Measurements from ENCODE around the gene TRAPPC3L.
A peak's percentile ranks its signal among the peaks of the same experiment; 100 is the strongest.

The TRAPPC3L gene

DNA sequence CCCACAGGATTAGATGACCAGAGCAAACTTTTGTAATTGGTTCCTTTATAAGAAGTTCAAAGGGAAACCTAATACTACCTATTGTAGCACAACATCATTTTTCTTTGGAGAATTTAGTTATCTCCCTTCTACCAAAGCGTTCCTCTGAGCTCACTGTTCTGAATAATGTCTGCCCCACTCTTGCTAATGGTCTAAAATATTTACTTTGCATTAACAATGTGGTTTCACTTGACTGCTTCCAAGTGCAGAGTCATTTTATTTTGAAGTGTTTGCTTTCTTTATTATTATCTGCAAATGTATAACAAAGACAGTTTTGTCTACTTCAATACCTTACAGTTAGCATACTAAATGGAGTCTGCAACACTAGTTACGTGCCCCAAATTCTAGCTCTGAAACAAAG is 15.0 kb downstream of the TRAPPC3L start:
- no peak for DNase-seq (ENCODE audit: low spot score)
- ATAC-seq (ENCODE audit: low read depth) = no peak
- TF ChIP-seq, protein P1, sequence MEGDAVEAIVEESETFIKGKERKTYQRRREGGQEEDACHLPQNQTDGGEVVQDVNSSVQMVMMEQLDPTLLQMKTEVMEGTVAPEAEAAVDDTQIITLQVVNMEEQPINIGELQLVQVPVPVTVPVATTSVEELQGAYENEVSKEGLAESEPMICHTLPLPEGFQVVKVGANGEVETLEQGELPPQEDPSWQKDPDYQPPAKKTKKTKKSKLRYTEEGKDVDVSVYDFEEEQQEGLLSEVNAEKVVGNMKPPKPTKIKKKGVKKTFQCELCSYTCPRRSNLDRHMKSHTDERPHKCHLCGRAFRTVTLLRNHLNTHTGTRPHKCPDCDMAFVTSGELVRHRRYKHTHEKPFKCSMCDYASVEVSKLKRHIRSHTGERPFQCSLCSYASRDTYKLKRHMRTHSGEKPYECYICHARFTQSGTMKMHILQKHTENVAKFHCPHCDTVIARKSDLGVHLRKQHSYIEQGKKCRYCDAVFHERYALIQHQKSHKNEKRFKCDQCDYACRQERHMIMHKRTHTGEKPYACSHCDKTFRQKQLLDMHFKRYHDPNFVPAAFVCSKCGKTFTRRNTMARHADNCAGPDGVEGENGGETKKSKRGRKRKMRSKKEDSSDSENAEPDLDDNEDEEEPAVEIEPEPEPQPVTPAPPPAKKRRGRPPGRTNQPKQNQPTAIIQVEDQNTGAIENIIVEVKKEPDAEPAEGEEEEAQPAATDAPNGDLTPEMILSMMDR (IDR thresholded peaks at IDR 0.05; ENCODE audit: poor library complexity, severe bottlenecking) = no peak

DNA sequence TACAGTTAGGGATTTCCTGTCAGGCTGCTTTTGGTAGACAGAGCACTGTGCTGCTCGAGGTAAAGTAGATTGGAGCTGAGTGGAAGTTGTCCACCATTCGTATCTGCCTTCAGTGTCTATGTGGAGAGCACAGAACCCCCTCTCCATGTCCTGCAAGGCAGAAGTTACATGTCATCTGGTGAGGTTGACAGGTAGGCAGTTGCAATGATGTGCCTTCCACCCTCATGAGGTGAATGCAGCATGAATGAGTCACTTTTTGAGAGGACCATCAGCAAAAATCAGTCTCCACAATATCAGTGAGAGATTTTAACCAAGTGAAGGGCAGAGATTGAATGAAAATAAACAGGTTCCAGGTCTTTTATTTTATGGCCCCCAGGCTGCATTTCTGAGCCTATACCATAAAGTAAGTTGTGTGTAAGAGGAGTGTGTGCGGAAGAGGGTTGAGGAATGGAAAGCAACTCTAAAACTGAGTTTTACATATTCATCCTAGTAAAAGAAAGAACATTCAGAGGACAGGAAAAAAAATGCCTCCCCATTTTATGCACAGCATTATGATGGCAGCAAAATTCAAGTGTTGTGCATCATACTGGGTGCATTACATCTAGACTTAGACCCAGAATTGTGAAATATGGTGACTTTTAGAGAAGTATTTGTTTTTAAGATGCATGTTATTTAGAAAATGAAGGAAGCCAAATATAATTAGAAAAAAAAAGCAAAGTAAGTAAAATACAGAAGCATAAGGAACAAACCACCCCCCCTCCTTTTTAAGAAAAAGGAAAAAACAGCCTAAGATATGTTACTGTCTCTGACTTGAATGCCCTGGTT is 15.8 kb downstream of the TRAPPC3L start:
- ATAC-seq (ENCODE audit: low read depth) (peak; percentile 23; the same call in 1 of the 3 replicates), DNase-seq (ENCODE audit: low spot score) (no peak)
- peaks cover 5% of the 10 kb centered on the region for H3K4me1 ChIP-seq (ENCODE audit: insufficient read depth, poor library complexity, severe bottlenecking)
- no peak overlapping the region for H3K27ac ChIP-seq (ENCODE audit: poor library complexity, severe bottlenecking)
- TF ChIP-seq, protein P1 (IDR thresholded peaks at IDR 0.05; ENCODE audit: poor library complexity, severe bottlenecking) = no peak
- no peaks in the 10 kb centered on the region for H3K9me3 ChIP-seq (ENCODE audit: severe bottlenecking)
- no peaks in the 10 kb centered on the region for H3K36me3 ChIP-seq (ENCODE audit: low read depth)
- H3K4me3 ChIP-seq (ENCODE audit: severe bottlenecking) = no peak overlapping the region
- H3K27me3 ChIP-seq (ENCODE audit: insufficient read depth, poor library complexity, severe bottlenecking) = no peaks in the 10 kb centered on the region

More for the DNA sequence above, 15.0 kb downstream of the TRAPPC3L start:
- Histone ChIP-seq H3K4me3 (ENCODE audit: severe bottlenecking) (no peak overlapping the region), H3K9me3 (ENCODE audit: severe bottlenecking) (no peaks in the 10 kb centered on the region), H3K27ac (ENCODE audit: poor library complexity, severe bottlenecking) (no peak overlapping the region), H3K4me1 (ENCODE audit: insufficient read depth, poor library complexity, severe bottlenecking) (peaks cover 13% of the 10 kb centered on the region), H3K27me3 (ENCODE audit: insufficient read depth, poor library complexity, severe bottlenecking) (no peaks in the 10 kb centered on the region), H3K36me3 (ENCODE audit: low read depth) (no peaks in the 10 kb centered on the region)

DNA sequence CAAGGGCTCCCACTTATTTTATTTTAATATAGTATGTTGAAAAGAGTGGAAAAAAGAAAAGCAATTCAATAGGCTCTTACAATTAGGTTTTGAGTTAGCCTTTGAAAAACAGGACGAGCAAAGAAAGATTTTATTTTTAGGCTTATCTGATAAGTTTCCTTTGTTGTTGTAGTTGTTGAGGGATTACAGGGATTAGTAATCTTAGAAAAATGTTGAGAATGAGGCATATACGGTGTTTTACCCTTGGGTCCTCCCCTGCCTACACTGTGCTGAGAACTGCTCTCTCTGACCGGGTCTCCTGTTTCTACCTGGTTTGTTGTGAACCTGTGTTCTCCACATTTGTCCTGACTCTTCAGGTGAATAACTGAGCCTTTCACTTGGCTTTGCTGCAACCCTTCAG is 16.7 kb downstream of the TRAPPC3L start:
- TF ChIP-seq, protein P1 (IDR thresholded peaks at IDR 0.05; ENCODE audit: poor library complexity, severe bottlenecking) = no peak
- peaks cover 5% of the 10 kb centered on the region for H3K4me1 ChIP-seq (ENCODE audit: insufficient read depth, poor library complexity, severe bottlenecking)
- no peaks in the 10 kb centered on the region for H3K36me3 ChIP-seq (ENCODE audit: low read depth)
- H3K27me3 ChIP-seq (ENCODE audit: insufficient read depth, poor library complexity, severe bottlenecking) = no peaks in the 10 kb centered on the region
- no peak overlapping the region for H3K4me3 ChIP-seq (ENCODE audit: severe bottlenecking)
- no peak for DNase-seq (ENCODE audit: low spot score)
- H3K27ac ChIP-seq (ENCODE audit: poor library complexity, severe bottlenecking) = no peak overlapping the region
- peak; percentile 70 for ATAC-seq (ENCODE audit: low read depth)
- no peaks in the 10 kb centered on the region for H3K9me3 ChIP-seq (ENCODE audit: severe bottlenecking)

DNA sequence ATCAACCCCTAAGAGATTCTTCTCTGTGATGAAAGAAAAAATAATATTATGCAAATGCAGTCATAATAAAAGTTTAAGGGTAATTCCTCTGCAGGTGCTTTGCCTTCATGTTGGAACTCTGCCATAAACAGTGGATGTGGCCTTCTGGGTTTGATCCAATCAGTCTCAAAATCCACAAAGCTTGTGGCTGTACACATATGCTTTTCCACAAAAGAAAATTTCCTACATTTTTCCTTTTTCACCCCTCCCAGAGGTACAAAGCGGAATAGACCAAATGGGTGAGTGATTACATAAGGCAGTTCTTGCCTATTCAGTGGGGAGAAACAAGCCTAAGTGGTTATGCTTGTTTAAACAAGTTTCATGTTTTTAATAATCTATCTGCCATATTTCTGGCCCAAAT is 17.4 kb downstream of the TRAPPC3L start:
- H3K4me3 ChIP-seq (ENCODE audit: severe bottlenecking) = no peak overlapping the region
- peaks cover 5% of the 10 kb centered on the region for H3K4me1 ChIP-seq (ENCODE audit: insufficient read depth, poor library complexity, severe bottlenecking)
- no peak overlapping the region for H3K27ac ChIP-seq (ENCODE audit: poor library complexity, severe bottlenecking)
- ATAC-seq (ENCODE audit: low read depth) (no peak), DNase-seq (ENCODE audit: low spot score) (no peak)
- H3K27me3 ChIP-seq (ENCODE audit: insufficient read depth, poor library complexity, severe bottlenecking) = no peaks in the 10 kb centered on the region
- TF ChIP-seq, protein P1 (IDR thresholded peaks at IDR 0.05; ENCODE audit: poor library complexity, severe bottlenecking) = no peak
- no peaks in the 10 kb centered on the region for H3K36me3 ChIP-seq (ENCODE audit: low read depth)
- H3K9me3 ChIP-seq (ENCODE audit: severe bottlenecking) = no peaks in the 10 kb centered on the region

DNA sequence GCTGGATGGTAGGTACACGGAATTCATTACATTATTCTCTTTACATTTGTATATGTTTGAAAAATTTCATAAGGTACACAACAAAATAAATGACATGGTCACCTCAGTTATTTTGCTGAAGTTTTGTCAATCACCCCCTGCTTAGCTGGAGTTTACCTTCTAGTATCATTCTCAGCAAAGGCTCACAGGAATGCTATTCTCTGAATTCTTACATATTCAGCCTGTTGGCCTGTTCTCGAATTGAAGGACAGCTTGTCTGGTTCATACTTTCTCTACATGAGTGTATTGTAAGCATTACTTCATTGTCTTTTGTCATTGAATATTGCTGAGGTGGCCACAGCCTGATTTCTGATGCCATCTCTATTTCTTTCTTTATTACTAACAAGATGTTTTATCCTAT is 21.2 kb downstream of the TRAPPC3L start:
- Histone ChIP-seq H3K36me3 (ENCODE audit: low read depth) (no peaks in the 10 kb centered on the region), H3K27me3 (ENCODE audit: insufficient read depth, poor library complexity, severe bottlenecking) (no peaks in the 10 kb centered on the region), H3K9me3 (ENCODE audit: severe bottlenecking) (no peaks in the 10 kb centered on the region), H3K27ac (ENCODE audit: poor library complexity, severe bottlenecking) (no peak overlapping the region), H3K4me3 (ENCODE audit: severe bottlenecking) (no peak overlapping the region), H3K4me1 (ENCODE audit: insufficient read depth, poor library complexity, severe bottlenecking) (peaks cover 5% of the 10 kb centered on the region)
- TF ChIP-seq, protein P1 (IDR thresholded peaks at IDR 0.05; ENCODE audit: poor library complexity, severe bottlenecking) = no peak
- no peak for DNase-seq (ENCODE audit: low spot score)
- no peak for ATAC-seq (ENCODE audit: low read depth)

Measured in RWPE2 (cell line).